Esophagus muscularis mucosa (tissue), 4 donors: ENCODE results near the gene DNAH10.

Source experiments
- EP300 ChIP-seq: sonication (generic); formaldehyde crosslinking; IDR thresholded peaks from one replicate; pipeline ENCODE4 v1.6.1; 2017; ENCODE audit warnings: antibody characterized with exemption
- POLR2A ChIP-seq: fragments of 450-650 bp; IDR thresholded peaks from one replicate; pipeline ENCODE4 v1.6.1; 2017; ENCODE audit warnings: antibody characterized with exemption, moderate library complexity, mild to moderate bottlenecking, low read depth
- POLR2AphosphoS5 ChIP-seq, 2 donors: sonication (generic); formaldehyde crosslinking; IDR thresholded peaks; one replicate each; pipeline ENCODE4 v1.6.1; 2017; ENCODE audit warnings: antibody characterized with exemption in 2 of 2
- TF ChIP-seq, protein P1 (sequence below), 3 experiments: fragments of 200-600 bp in 2 of 3; fragments of 450-650 bp in 1 of 3; sonication (generic) in 2 of 3; IDR thresholded peaks; one replicate each; pipeline ENCODE4 v1.5.1; 2017 to 2019; ENCODE audit warnings: antibody characterized with exemption in 3 of 3, mild to moderate bottlenecking in 2 of 3, moderate library complexity in 1 of 3

DNA sequence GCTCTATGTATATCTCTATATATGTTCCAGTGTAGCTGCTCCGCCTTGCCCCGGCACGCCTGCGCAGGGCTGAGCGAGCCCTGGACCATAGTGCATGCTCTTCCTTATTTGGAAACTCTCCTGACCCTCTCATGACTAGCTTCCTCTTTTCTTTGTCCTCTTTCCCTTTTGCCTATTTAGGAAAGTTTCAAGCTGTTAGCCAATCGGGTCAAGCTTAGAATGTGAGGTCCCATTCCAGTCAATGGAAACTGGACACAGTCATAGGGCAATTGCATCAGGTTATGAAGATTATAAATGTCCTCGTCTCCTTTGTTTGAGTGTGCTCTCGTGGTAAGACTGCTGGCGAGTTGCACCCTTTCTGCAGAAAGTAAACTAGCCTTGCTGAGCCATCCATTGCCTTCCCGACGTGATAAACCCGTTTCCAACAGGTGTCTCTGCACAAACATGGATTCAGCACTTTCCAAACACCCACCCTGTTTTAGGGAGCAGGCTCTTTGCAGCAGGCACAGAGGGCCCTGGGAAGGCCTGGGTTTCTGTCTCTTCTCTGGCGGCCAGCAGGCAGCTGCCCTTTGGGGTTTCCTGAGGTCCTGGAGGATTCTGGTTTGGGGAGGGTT, 179.6 kb downstream of the DNAH10 start:
- TF ChIP-seq, protein P1, sequence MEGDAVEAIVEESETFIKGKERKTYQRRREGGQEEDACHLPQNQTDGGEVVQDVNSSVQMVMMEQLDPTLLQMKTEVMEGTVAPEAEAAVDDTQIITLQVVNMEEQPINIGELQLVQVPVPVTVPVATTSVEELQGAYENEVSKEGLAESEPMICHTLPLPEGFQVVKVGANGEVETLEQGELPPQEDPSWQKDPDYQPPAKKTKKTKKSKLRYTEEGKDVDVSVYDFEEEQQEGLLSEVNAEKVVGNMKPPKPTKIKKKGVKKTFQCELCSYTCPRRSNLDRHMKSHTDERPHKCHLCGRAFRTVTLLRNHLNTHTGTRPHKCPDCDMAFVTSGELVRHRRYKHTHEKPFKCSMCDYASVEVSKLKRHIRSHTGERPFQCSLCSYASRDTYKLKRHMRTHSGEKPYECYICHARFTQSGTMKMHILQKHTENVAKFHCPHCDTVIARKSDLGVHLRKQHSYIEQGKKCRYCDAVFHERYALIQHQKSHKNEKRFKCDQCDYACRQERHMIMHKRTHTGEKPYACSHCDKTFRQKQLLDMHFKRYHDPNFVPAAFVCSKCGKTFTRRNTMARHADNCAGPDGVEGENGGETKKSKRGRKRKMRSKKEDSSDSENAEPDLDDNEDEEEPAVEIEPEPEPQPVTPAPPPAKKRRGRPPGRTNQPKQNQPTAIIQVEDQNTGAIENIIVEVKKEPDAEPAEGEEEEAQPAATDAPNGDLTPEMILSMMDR (IDR thresholded peaks at IDR 0.05), result no peak
- no peak for TF ChIP-seq EP300
- no peak for TF ChIP-seq POLR2A
- no peak for TF ChIP-seq POLR2AphosphoS5 (IDR thresholded peaks at IDR 0.05)
